WTC11 (cell line): Measurements from ENCODE around the gene PNCK. TPM values are rescaled to one million over a fixed set of nuclear protein-coding genes. Genes with fewer than 3 reads are reported as not detected.
A peak's percentile ranks its signal among the peaks of the same experiment; 100 is the strongest.

Source experiments
- ATAC-seq: fragments of 200-7000 bp; cut with Tn5 transposase; 2 replicates; pipeline ENCODE4 v1.10.0; 2021; ENCODE audit warnings: mild to moderate bottlenecking, moderate library complexity
- CTCF ChIA-PET: fragments of 300-600 bp; sonication (Branson Sonifier 250); formaldehyde crosslinking; loops from one replicate; lab custom pipeline; 2021; ENCODE audit warnings: antibody characterized with exemption; lab: Charles Lee
- POLR2A ChIA-PET: fragments of 350-600 bp; sonication (Branson Sonifier 250); formaldehyde crosslinking; loops from one replicate; lab custom pipeline; 2021; ENCODE audit warnings: antibody characterized with exemption; lab: Charles Lee
- DNase-seq: peaks from one replicate; pipeline ENCODE4 v3.0.0; 2021; ENCODE audit warnings: low spot score
- H3K27ac Mint-ChIP-seq: 2 replicates; pipeline ENCODE4 v1.8.0; 2021; ENCODE audit warnings: mixed read lengths
- H3K27me3 Mint-ChIP-seq: 2 replicates; pipeline ENCODE4 v1.8.0; 2021; ENCODE audit warnings: low read depth, mild to moderate bottlenecking, moderate library complexity, mixed read lengths
- H3K36me3 Mint-ChIP-seq: 2 replicates; pipeline ENCODE4 v1.8.0; 2021; ENCODE audit warnings: mixed read lengths
- H3K4me1 Mint-ChIP-seq: 2 replicates; pipeline ENCODE4 v1.8.0; 2022; ENCODE audit warnings: mixed read lengths
- H3K4me3 Mint-ChIP-seq: 2 replicates; pipeline ENCODE4 v1.8.0; 2021; ENCODE audit warnings: mild to moderate bottlenecking, moderate library complexity, mixed read lengths
- H3K9me3 Mint-ChIP-seq: 2 replicates; pipeline ENCODE4 v1.8.0; 2021; ENCODE audit warnings: mixed read lengths
- CTCF ChIP-seq: fragments of 200-600 bp; IDR thresholded peaks from 2 replicates; pipeline ENCODE4 v1.8.0; 2022; ENCODE audit warnings: antibody characterized with exemption
- ELF4 ChIP-seq: sonication (generic); formaldehyde crosslinking; IDR thresholded peaks from 2 replicates; pipeline ENCODE4 v1.8.1; 2022; ENCODE audit warnings: low read depth, mild to moderate bottlenecking, moderate library complexity, missing genetic modification reagents
- HMGA2 ChIP-seq: fragments of 250-450 bp; sonication (Bioruptor Pico); IDR thresholded peaks from 2 replicates; pipeline ENCODE4 v1.4.0; 2021; ENCODE audit warnings: mild to moderate bottlenecking, moderate library complexity
- MXD4 ChIP-seq: fragments of 250-450 bp; sonication (Bioruptor Pico); IDR thresholded peaks from 2 replicates; pipeline ENCODE4 v1.8.0; 2021; ENCODE audit warnings: mild to moderate bottlenecking, moderate library complexity, borderline replicate concordance
- MYBL2 ChIP-seq: sonication (generic); formaldehyde crosslinking; IDR thresholded peaks from 2 replicates; pipeline ENCODE4 v1.8.1; 2023; ENCODE audit warnings: mild to moderate bottlenecking, moderate library complexity, missing genetic modification reagents
- SMAD3 ChIP-seq: sonication (generic); formaldehyde crosslinking; IDR thresholded peaks from 2 replicates; pipeline ENCODE4 v1.8.0; 2022; ENCODE audit warnings: missing genetic modification reagents, mild to moderate bottlenecking, borderline replicate concordance
- SMAD4 ChIP-seq: sonication (generic); formaldehyde crosslinking; IDR thresholded peaks from 2 replicates; pipeline ENCODE4 v1.8.0; 2022; ENCODE audit warnings: mild to moderate bottlenecking, missing genetic modification reagents
- TCF7 ChIP-seq: sonication (generic); formaldehyde crosslinking; IDR thresholded peaks from 2 replicates; pipeline ENCODE4 v1.8.0; 2022; ENCODE audit warnings: mild to moderate bottlenecking, low read depth, missing genetic modification reagents, moderate library complexity
- ZBTB21 ChIP-seq: sonication (generic); formaldehyde crosslinking; IDR thresholded peaks from 2 replicates; pipeline ENCODE4 v1.8.1; 2023; ENCODE audit warnings: mild to moderate bottlenecking, missing genetic modification reagents, borderline replicate concordance
- ZMAT4 ChIP-seq: fragments of 250-450 bp; sonication (Bioruptor Pico); IDR thresholded peaks from 2 replicates; pipeline ENCODE4 v1.9.0; 2021; ENCODE audit warnings: mild to moderate bottlenecking
- ZNF121 ChIP-seq: sonication (generic); formaldehyde crosslinking; IDR thresholded peaks from 2 replicates; pipeline ENCODE4 v1.8.0; 2023; ENCODE audit warnings: missing genetic modification reagents
- ZNF219 ChIP-seq: sonication (generic); formaldehyde crosslinking; IDR thresholded peaks from 2 replicates; pipeline ENCODE4 v1.8.0; 2023; ENCODE audit warnings: missing genetic modification reagents, mild to moderate bottlenecking, borderline replicate concordance
- ZNF263 ChIP-seq: sonication (generic); formaldehyde crosslinking; IDR thresholded peaks from 2 replicates; pipeline ENCODE4 v1.8.1; 2022; ENCODE audit warnings: low read depth, mild to moderate bottlenecking, moderate library complexity, missing genetic modification reagents
- ZNF317 ChIP-seq: sonication (generic); formaldehyde crosslinking; IDR thresholded peaks from 2 replicates; pipeline ENCODE4 v1.8.1; 2023; ENCODE audit warnings: low read depth, mild to moderate bottlenecking, moderate library complexity, missing genetic modification reagents, borderline replicate concordance
- ZNF416 ChIP-seq: fragments of 250-450 bp; sonication (Bioruptor Pico); IDR thresholded peaks from 2 replicates; pipeline ENCODE4 v1.9.0; 2021; ENCODE audit warnings: mild to moderate bottlenecking, inconsistent platforms
- ZNF423 ChIP-seq: fragments of 250-450 bp; sonication (Bioruptor Pico); IDR thresholded peaks from 2 replicates; pipeline ENCODE4 v2.1.2; 2022; ENCODE audit warnings: mild to moderate bottlenecking, moderate library complexity
- ZNF532 ChIP-seq: fragments of 250-450 bp; sonication (Bioruptor Pico); IDR thresholded peaks from 2 replicates; pipeline ENCODE4 v1.9.0; 2021; ENCODE audit warnings: mild to moderate bottlenecking, borderline replicate concordance
- total RNA-seq: library from RNA; stranded (reverse); gene quantifications from 3 replicates; pipeline ENCODE4 v1.2.3, GENCODE V29; 2021
- TF ChIP-seq, protein P1 (sequence below): sonication (generic); formaldehyde crosslinking; conservative IDR thresholded peaks from 2 replicates; pipeline ENCODE4 v1.8.1; 2022; ENCODE audit warnings: mild to moderate bottlenecking, missing genetic modification reagents
- TF ChIP-seq, protein P2 (sequence below): sonication (generic); formaldehyde crosslinking; IDR thresholded peaks from 2 replicates; pipeline ENCODE4 v1.8.1; 2023; ENCODE audit warnings: mild to moderate bottlenecking, missing genetic modification reagents, moderate library complexity
- TF ChIP-seq, protein P3 (sequence below): sonication (generic); formaldehyde crosslinking; IDR thresholded peaks from 2 replicates; pipeline ENCODE4 v1.8.0; 2022; ENCODE audit warnings: mild to moderate bottlenecking, missing genetic modification reagents
- TF ChIP-seq, protein P4 (sequence below): sonication (generic); formaldehyde crosslinking; IDR thresholded peaks from 2 replicates; pipeline ENCODE4 v1.8.1; 2022; ENCODE audit warnings: missing genetic modification reagents, borderline replicate concordance

The PNCK gene
- total RNA-seq, 1 experiment from 2014 or later = 8.6 TPM

GRCh38 chrX:153687121-153688039, 13.8 kb upstream of the PNCK start, which contains the start of gene SLC6A8:
Gene SLC6A8 (plus strand): TSS chrX:153687926. CDS start chrX:153688575, 649 bp downstream.
- CTCF ChIA-PET = interaction anchor here (0.6 to 4.9 kb wide), 11 partner anchors 17 to 279 kb away, joined by 3 to 143 read pairs (median 4); partner anchors contain the start of genes CCNQ and PNCK
- DNase-seq = peak; percentile 65
- Mint-ChIP-seq H3K27me3 (no peaks in the 10 kb centered on the region; the same call in 1 of the 2 replicates), H3K27ac (peak within 1 kb of the TSS; percentile 85), H3K4me3 (peak within 1 kb of the TSS; percentile 61), H3K4me1 (peaks cover 18% of the 10 kb centered on the region), H3K9me3 (peaks cover 5% of the 10 kb centered on the region), H3K36me3 (peaks cover 6% of the 10 kb centered on the region)
- TF ChIP-seq CTCF = peak; percentile 31; the same call in 1 of the 2 replicates
- peak; percentile 68; the same call in 1 of the 2 replicates for TF ChIP-seq ZNF263
- TF ChIP-seq, protein P1, sequence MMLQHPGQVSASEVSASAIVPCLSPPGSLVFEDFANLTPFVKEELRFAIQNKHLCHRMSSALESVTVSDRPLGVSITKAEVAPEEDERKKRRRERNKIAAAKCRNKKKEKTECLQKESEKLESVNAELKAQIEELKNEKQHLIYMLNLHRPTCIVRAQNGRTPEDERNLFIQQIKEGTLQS = no peak
- no peak for TF ChIP-seq ZNF532 (CRISPR knock-in tag)
- no peak for TF ChIP-seq ZNF317 (CRISPR knock-in tag)
- TF ChIP-seq, protein P2, sequence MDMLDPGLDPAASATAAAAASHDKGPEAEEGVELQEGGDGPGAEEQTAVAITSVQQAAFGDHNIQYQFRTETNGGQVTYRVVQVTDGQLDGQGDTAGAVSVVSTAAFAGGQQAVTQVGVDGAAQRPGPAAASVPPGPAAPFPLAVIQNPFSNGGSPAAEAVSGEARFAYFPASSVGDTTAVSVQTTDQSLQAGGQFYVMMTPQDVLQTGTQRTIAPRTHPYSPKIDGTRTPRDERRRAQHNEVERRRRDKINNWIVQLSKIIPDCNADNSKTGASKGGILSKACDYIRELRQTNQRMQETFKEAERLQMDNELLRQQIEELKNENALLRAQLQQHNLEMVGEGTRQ (CRISPR knock-in tag) = no peak
- TF ChIP-seq ZNF423 = peak; percentile 38; the same call in 1 of the 2 replicates
- TF ChIP-seq MYBL2 (CRISPR knock-in tag) = no peak
- TF ChIP-seq SMAD4 (CRISPR knock-in tag) = no peak
- peak; percentile 38 for ATAC-seq
- POLR2A ChIA-PET = interaction anchor here (0.7 to 1.3 kb wide), 2 partner anchors 14 to 89 kb away, joined by 3 to 4 read pairs; partner anchors contain the start of genes CCNQ and PNCK

GRCh38 chrX:153686711-153687110, 13.1 kb upstream of the PNCK start:
- H3K36me3 Mint-ChIP-seq = peaks cover 6% of the 10 kb centered on the region
- peaks cover 5% of the 10 kb centered on the region for H3K9me3 Mint-ChIP-seq
- CTCF ChIA-PET = interaction anchor here (0.7 to 4.9 kb wide), 11 partner anchors 16 to 280 kb away, joined by 3 to 143 read pairs (median 4); partner anchors contain the start of genes CCNQ and PNCK
- no peak for TF ChIP-seq ZNF219 (CRISPR knock-in tag)
- no peak for TF ChIP-seq ZBTB21 (CRISPR knock-in tag)
- no peak for TF ChIP-seq SMAD3 (CRISPR knock-in tag)
- no peak for TF ChIP-seq MXD4 (CRISPR knock-in tag)
- no peak for TF ChIP-seq ZNF423
- TF ChIP-seq TCF7 (CRISPR knock-in tag) = no peak
- no peak for TF ChIP-seq ZMAT4 (CRISPR knock-in tag)
- no peak for TF ChIP-seq HMGA2 (CRISPR knock-in tag)
- TF ChIP-seq ZNF416 (CRISPR knock-in tag) = no peak
- TF ChIP-seq ELF4 (CRISPR knock-in tag) = no peak
- TF ChIP-seq, protein P3, sequence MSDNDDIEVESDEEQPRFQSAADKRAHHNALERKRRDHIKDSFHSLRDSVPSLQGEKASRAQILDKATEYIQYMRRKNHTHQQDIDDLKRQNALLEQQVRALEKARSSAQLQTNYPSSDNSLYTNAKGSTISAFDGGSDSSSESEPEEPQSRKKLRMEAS (CRISPR knock-in tag) = no peak
- TF ChIP-seq, protein P4, sequence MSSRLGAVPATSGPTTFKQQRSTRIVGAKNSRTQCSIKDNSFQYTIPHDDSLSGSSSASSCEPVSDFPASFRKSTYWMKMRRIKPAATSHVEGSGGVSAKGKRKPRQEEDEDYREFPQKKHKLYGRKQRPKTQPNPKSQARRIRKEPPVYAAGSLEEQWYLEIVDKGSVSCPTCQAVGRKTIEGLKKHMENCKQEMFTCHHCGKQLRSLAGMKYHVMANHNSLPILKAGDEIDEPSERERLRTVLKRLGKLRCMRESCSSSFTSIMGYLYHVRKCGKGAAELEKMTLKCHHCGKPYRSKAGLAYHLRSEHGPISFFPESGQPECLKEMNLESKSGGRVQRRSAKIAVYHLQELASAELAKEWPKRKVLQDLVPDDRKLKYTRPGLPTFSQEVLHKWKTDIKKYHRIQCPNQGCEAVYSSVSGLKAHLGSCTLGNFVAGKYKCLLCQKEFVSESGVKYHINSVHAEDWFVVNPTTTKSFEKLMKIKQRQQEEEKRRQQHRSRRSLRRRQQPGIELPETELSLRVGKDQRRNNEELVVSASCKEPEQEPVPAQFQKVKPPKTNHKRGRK (CRISPR knock-in tag) = no peak
- TF ChIP-seq ZNF121 = no peak

More at GRCh38 chrX:153686711-153687110, 13.1 kb upstream of the PNCK start:
- H3K27me3 Mint-ChIP-seq = no peaks in the 10 kb centered on the region; the same call in 1 of the 2 replicates
- POLR2A ChIA-PET = interaction anchor here (0.7 to 1.3 kb wide), 2 partner anchors 13 to 88 kb away, joined by 3 to 4 read pairs; partner anchors contain the start of genes CCNQ and PNCK
- H3K4me3 Mint-ChIP-seq = peak overlapping the region; percentile 53
- peak; percentile 34 for DNase-seq
- H3K4me1 Mint-ChIP-seq = peaks cover 18% of the 10 kb centered on the region
- H3K27ac Mint-ChIP-seq = peak overlapping the region; percentile 85
- ATAC-seq = no peak
